Panc1 (cell line): ENCODE measurements around the gene MED12L.

Experiments used
- POLR2AphosphoS5 ChIP-seq: IDR thresholded peaks from 2 replicates; pipeline ENCODE4 v1.6.1; 2012; ENCODE audit warnings: mild to moderate bottlenecking, low read depth, low read length, moderate library complexity
- SIN3A ChIP-seq: IDR thresholded peaks from 2 replicates; pipeline ENCODE4 v1.6.1; 2012; ENCODE audit warnings: low read depth, mild to moderate bottlenecking, low read length, moderate library complexity, borderline replicate concordance; ENCODE audit not compliant: insufficient read depth
- TF ChIP-seq, protein P1 (sequence below): fragments of 450-650 bp; IDR thresholded peaks from 2 replicates; pipeline ENCODE4 v1.5.1; 2017; ENCODE audit warnings: mild to moderate bottlenecking

DNA sequence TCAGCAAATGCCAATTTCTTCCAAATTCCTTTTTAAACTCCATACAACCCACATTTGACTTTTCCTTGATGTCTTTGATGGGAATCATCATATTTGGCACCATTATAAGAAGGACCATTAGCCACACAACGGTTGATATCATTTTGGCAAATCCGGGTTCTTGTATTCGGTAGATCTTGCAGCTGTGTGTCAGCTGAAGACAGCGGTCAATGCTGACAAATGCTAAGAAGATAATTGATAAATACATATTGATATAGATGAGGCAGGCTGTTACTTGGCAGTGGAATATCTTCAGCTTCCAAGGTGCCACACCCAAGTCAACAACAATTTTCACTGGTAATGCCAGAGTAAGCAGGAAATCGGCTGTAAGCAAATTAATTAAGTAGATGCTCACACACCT lies 113.4 kb downstream of the MED12L start:
- TF ChIP-seq SIN3A (no peak), POLR2AphosphoS5 (no peak)
- TF ChIP-seq, protein P1, sequence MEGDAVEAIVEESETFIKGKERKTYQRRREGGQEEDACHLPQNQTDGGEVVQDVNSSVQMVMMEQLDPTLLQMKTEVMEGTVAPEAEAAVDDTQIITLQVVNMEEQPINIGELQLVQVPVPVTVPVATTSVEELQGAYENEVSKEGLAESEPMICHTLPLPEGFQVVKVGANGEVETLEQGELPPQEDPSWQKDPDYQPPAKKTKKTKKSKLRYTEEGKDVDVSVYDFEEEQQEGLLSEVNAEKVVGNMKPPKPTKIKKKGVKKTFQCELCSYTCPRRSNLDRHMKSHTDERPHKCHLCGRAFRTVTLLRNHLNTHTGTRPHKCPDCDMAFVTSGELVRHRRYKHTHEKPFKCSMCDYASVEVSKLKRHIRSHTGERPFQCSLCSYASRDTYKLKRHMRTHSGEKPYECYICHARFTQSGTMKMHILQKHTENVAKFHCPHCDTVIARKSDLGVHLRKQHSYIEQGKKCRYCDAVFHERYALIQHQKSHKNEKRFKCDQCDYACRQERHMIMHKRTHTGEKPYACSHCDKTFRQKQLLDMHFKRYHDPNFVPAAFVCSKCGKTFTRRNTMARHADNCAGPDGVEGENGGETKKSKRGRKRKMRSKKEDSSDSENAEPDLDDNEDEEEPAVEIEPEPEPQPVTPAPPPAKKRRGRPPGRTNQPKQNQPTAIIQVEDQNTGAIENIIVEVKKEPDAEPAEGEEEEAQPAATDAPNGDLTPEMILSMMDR = no peak
